GM19468 (cell line): Measurements from ENCODE around the gene NEDD4.
"Not testable (repeated sequence)": the region's sequence is repeated elsewhere in the genome, so short reads cannot be mapped to it uniquely, and the experiment has no call there.

Source experiments
- ATAC-seq: cut with Tn5 transposase; IDR thresholded peaks from one replicate; pipeline ENCODE4 v1.9.1; 2021; ENCODE audit warnings: mild to moderate bottlenecking, moderate library complexity, moderate number of reproducible peaks; ENCODE audit not compliant: unreplicated experiment; ENCODE audit errors: extremely low read depth

Gene NEDD4

GRCh38 chr15:55846116-55846707, 147.2 kb downstream of the NEDD4 start:
- ATAC-seq: no peak

DNA sequence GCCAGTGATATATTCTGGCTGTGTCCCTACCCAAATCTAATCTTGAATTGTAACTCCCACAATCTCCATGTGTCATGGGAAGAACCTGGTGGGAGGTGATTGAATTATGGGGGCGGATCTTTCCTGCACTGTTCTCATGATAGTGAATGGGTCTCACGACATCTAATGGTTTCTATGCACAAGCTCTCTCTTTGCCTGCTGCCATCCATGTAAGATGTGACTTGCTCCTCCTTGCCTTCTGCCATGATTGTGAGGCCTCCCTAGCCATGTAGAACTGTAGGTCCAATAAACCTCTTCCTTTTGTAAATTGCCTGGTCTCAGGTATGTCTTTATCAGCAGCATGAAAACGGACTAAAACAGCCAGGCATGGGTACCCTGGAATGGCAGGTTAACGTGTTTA, 150.5 kb downstream of the NEDD4 start:
- not testable (repeated sequence) for ATAC-seq

DNA sequence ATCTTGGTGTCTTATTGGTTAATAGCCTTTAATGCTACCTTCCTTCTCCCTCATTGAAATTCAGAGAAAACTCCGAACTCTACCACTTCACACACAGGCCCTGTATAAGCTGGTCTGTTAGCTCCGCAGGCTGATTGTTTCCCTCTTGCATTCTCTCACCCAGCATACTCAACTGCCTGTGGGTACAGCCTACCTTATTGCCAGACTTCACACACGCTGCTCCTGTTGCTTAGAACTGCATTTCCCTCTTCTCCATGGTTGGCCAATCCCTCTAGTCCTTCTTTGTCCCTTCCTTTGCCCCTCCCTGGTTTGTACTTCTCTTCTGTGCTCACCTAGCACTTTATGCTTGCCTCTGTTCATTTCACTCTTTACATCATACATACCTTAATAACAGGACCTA, 157.5 kb downstream of the NEDD4 start:
- no peak for ATAC-seq

GRCh38 chr15:55834331-55834730, 159.1 kb downstream of the NEDD4 start:
- ATAC-seq: no peak

DNA sequence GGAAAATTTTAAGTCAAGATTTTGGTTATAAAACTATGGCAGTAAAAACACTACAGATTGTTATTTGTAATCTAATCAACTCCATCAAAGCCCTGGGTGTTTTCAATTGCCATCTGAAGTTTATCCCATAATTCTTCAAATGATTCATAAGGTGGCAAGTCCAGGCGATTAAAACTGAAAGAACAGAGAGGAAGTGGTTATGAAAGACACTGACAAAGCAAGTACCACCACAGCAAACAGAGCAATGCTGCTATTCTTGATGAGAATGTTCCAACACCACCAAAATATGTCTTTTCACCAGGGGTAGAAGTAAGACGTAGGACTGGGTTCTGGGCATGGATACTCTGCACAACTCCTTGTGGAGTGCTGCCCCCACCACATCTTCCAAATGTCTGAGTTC, 163.6 kb downstream of the NEDD4 start:
- ATAC-seq: peak; percentile 69

DNA sequence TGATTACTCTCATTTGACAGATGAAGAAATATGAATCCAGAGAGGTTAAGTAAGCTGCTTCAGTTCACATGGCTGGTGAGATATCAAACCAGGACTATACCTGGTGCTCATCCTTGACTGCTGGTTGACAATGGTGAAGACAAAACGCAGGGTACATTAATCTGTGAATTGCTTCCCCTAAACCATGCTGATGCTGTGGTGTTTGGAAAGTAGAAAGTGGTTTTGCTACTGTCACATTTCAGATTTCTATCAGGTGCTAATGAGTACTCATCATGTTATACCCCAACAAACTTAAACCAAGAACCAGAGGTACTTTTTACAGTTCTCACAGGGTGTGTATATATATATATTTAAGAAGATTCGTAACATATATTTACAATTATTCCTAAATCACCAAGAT, 165.5 kb downstream of the NEDD4 start:
- no peak for ATAC-seq

GRCh38 chr15:55827204-55827603, 166.2 kb downstream of the NEDD4 start:
- no peak for ATAC-seq

DNA sequence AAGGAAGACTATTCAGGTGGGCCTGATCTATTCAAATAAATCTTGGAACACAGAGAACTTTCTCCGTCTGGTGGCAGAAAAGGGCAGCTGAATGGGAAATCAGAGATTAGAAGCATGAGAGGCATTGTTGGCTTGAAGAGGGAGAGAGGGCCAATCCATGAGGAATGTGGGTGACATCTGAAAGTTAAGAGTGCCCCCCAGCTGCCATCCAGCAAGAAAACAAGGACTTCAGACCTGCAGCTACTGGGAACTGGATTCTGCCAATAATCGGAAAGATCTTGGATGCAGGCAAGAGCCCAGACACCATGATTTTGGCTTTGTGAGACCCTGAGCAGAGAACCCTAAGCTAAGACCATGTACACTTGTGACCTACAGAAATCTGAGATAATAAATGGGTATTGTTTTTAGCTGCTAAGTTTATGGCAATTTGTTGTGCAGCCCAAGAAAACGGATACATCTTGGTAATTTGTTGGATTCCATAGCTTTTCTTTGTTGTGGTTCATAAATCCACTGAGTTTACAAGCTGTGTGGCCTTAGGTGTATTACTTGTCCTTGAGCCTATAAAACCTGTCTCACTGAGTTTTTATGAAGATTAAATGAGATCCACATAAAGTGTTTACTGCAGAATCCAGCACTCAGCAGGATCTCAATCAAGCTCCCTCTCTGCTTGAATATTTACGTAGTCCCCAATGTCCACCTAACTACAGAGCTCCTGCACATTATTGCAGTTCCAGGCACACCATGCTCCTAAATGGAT, 168.4 kb downstream of the NEDD4 start:
- no peak for ATAC-seq

- ATAC-seq: no peak
Measured at GRCh38 chr15:55823699-55824340, 169.6 kb downstream of the NEDD4 start.

DNA sequence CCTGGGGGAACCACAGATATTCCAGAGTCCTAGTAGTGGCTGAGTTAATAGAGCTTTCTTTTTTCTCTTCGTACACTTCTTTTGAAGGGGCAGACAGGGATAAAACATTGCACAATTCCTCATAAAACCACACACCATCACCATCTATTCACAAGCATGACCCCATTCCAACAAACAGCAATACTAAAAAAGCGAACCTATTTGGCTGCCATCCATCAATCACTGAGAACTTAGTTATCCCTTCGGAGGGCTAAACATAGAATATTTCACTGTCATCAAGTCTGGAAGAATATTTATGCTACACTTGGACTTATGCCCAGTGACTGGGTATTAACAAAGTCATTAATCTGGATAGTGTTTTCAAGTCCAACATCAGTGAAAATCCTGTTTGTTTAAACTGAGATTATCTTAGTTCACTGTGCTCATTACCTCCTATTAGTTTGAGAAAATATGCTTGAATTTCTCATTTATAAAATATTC, 170.2 kb downstream of the NEDD4 start:
- ATAC-seq: no peak

- ATAC-seq: not testable (repeated sequence)
Measured at GRCh38 chr15:55821740-55822139, 171.7 kb downstream of the NEDD4 start.

DNA sequence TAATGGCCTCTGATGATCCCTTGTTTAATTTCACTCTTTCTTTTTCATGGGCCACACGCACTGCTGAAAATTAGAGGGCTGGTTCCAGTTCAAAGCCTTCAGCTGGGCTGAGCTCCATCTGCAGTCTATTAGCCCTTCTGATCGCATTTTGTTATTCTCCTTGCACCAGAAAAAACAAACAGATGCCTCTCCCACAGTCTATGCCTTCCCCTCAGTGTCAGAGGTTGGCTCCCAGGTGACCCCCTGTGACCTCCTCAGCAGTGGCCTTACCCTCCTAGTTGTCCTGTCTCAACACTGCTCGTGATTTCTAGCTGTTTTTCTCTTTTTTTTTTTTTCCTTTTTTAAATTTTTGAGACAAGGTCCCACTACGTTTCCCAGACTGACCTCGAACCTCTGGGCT, 173.4 kb downstream of the NEDD4 start:
- ATAC-seq: no peak

GRCh38 chr15:55819397-55820034, 173.9 kb downstream of the NEDD4 start:
- no peak for ATAC-seq

- no peak for ATAC-seq
Measured at GRCh38 chr15:55816017-55816416, 177.4 kb downstream of the NEDD4 start.

DNA sequence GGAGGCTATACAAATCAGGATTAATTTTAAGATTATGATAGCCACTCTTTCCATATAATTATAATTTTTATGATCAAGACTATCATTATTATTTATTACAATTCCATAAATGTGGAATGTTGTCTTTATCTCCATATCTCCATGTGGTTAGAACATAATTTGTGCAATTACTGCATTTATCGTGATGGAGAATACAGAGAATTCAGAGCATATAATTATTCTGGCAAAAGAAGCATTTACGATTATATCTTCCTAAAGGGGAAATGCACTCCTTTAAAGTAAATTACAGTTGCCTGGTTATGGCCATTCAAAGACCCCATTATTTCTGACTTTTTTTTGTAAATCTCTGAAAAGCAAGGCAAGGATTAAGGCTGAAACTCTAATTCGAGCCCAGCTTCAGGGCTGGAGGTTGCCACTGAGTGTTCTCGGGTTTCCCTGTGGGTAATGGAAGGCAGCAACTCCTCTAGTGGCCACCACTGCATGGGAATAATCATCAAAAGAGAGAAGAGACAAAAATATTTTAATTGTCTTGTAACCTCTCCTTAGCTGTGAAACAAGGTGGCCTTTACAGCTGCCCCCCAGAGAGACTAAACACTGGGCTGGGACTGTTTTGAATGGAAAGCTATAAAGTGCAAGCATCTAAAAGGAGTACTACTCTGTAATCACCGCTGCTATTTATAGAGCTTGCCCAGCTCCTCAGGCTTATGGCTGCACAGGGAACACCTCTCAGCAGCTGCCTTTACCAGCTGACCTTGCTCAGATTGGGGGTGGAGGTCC, 190.6 kb downstream of the NEDD4 start:
- ATAC-seq: no peak

- ATAC-seq: no peak
Measured at GRCh38 chr15:55800216-55800615, 193.2 kb downstream of the NEDD4 start.

- no peak for ATAC-seq
Measured at GRCh38 chr15:55799291-55800212, 193.9 kb downstream of the NEDD4 start.

DNA sequence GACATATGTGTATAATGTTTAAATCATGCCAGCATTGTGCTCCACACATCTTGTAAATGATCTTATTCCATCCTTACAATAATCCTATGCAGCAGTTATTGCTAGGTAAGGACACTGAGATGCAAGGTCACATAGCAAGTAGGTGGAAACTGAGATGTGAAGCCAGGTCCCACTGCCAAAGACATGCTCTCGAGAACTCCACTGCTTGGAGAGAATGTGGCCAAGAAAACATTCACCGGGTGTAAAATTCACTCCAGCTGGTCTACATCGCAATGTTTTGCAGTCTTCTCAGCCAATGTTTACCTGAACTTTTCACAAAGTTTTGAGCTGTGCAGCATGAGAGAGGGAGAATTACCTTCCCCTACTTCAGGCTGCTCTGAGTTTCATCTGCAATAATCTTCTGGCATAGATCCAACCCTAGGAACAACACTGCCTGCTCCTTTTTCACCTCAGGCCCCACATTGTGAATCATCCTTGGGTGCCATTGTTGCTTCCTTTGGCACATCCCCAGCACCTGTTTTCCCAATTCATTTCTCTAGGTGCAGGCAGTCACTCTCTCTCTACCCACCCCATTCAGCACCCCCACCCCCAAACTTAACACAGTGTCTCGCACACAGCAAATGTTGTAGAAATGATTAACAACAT, 197.0 kb downstream of the NEDD4 start:
- no peak for ATAC-seq

- ATAC-seq: no peak
Measured at GRCh38 chr15:55795031-55795430, 198.4 kb downstream of the NEDD4 start.
